Measurements from ENCODE around the gene XYLT2.

The XYLT2 gene

GRCh38 chr17:50372222-50372757, 26.4 kb downstream of the XYLT2 start:
- H3K4me2 ChIP-seq (ENCODE audit: low read depth, low read length, poor library complexity, severe bottlenecking), result peak overlapping the region; percentile 87
- peaks cover 33% of the 10 kb centered on the region for H3K36me3 ChIP-seq (ENCODE audit: insufficient read depth, low read length)
- peaks cover 52% of the 10 kb centered on the region for H3K79me2 ChIP-seq (ENCODE audit: insufficient read depth, low read length)
- TF ChIP-seq CTCF (conservative IDR thresholded peaks at IDR 0.05; ENCODE audit: low read length) (no peak), EZH2phosphoT487 (IDR thresholded peaks at IDR 0.05; ENCODE audit: borderline replicate concordance) (no peak)
- no peaks in the 10 kb centered on the region for H3K27me3 ChIP-seq (ENCODE audit: insufficient read depth, low read length, poor library complexity, severe bottlenecking)
- peak overlapping the region; percentile 96 for H3K9ac ChIP-seq (ENCODE audit: low read depth, low read length, poor library complexity, severe bottlenecking)
- no peaks in the 10 kb centered on the region for H3K9me3 ChIP-seq (ENCODE audit: insufficient read depth, low read depth, low read length)
- peak overlapping the region; percentile 87 for H3K4me3 ChIP-seq (ENCODE audit: low read length, poor library complexity, severe bottlenecking)
- H4K20me1 ChIP-seq (ENCODE audit: insufficient read depth, low read length, poor library complexity, severe bottlenecking), result no peaks in the 10 kb centered on the region
- H2AFZ ChIP-seq (ENCODE audit: low read length), result peak overlapping the region; percentile 98
- no peaks in the 10 kb centered on the region for H3F3A ChIP-seq (ENCODE audit: low read depth)
- H3K9me2 ChIP-seq (replicated peaks; ENCODE audit: low read depth, low read length), result no peaks in the 10 kb centered on the region
- H3K4me1 ChIP-seq (ENCODE audit: insufficient read depth, low read length, poor library complexity, severe bottlenecking), result peaks cover 30% of the 10 kb centered on the region

- TF ChIP-seq CTCF (conservative IDR thresholded peaks at IDR 0.05; ENCODE audit: low read length) (no peak), EZH2phosphoT487 (IDR thresholded peaks at IDR 0.05; ENCODE audit: borderline replicate concordance) (no peak)
- Histone ChIP-seq H3K9ac (ENCODE audit: low read depth, low read length, poor library complexity, severe bottlenecking) (peak within 1 kb of the TSS; percentile 96), H3K4me1 (ENCODE audit: insufficient read depth, low read length, poor library complexity, severe bottlenecking) (peaks cover 30% of the 10 kb centered on the region), H2AFZ (ENCODE audit: low read length) (peak within 1 kb of the TSS; percentile 98), H3K9me2 (replicated peaks; ENCODE audit: low read depth, low read length) (no peaks in the 10 kb centered on the region), H4K20me1 (ENCODE audit: insufficient read depth, low read length, poor library complexity, severe bottlenecking) (no peaks in the 10 kb centered on the region), H3K36me3 (ENCODE audit: insufficient read depth, low read length) (peaks cover 26% of the 10 kb centered on the region), H3K27me3 (ENCODE audit: insufficient read depth, low read length, poor library complexity, severe bottlenecking) (no peaks in the 10 kb centered on the region), H3F3A (ENCODE audit: low read depth) (no peaks in the 10 kb centered on the region), H3K4me2 (ENCODE audit: low read depth, low read length, poor library complexity, severe bottlenecking) (peak within 1 kb of the TSS; percentile 87), H3K4me3 (ENCODE audit: low read length, poor library complexity, severe bottlenecking) (peak within 1 kb of the TSS; percentile 87), H3K79me2 (ENCODE audit: insufficient read depth, low read length) (peaks cover 52% of the 10 kb centered on the region), H3K9me3 (ENCODE audit: insufficient read depth, low read depth, low read length) (no peaks in the 10 kb centered on the region)
Measured at GRCh38 chr17:50372758-50373556, 27.0 kb downstream of the XYLT2 start, which contains the start of the genes EME1 and MRPL27. EME1 (plus strand) TSS chr17:50373229; CDS start chr17:50375209, 1,980 bp downstream. MRPL27 (minus strand) TSS chr17:50373184; CDS start chr17:50373170, 14 bp downstream.

- H3K9ac ChIP-seq (ENCODE audit: low read depth, low read length, poor library complexity, severe bottlenecking), result peak overlapping the region; percentile 96
- peaks cover 19% of the 10 kb centered on the region for H3K36me3 ChIP-seq (ENCODE audit: insufficient read depth, low read length)
- H2AFZ ChIP-seq (ENCODE audit: low read length), result no peak overlapping the region
Measured at GRCh38 chr17:50373705-50374104, 27.8 kb downstream of the XYLT2 start.

More at GRCh38 chr17:50373705-50374104, 27.8 kb downstream of the XYLT2 start:
- Histone ChIP-seq H4K20me1 (ENCODE audit: insufficient read depth, low read length, poor library complexity, severe bottlenecking) (no peaks in the 10 kb centered on the region), H3K27me3 (ENCODE audit: insufficient read depth, low read length, poor library complexity, severe bottlenecking) (no peaks in the 10 kb centered on the region), H3K9me3 (ENCODE audit: insufficient read depth, low read depth, low read length) (no peaks in the 10 kb centered on the region), H3K4me1 (ENCODE audit: insufficient read depth, low read length, poor library complexity, severe bottlenecking) (peaks cover 30% of the 10 kb centered on the region), H3K79me2 (ENCODE audit: insufficient read depth, low read length) (peaks cover 49% of the 10 kb centered on the region), H3K9me2 (replicated peaks; ENCODE audit: low read depth, low read length) (no peaks in the 10 kb centered on the region), H3K4me3 (ENCODE audit: low read length, poor library complexity, severe bottlenecking) (peak overlapping the region; percentile 87), H3F3A (ENCODE audit: low read depth) (no peaks in the 10 kb centered on the region), H3K4me2 (ENCODE audit: low read depth, low read length, poor library complexity, severe bottlenecking) (peak overlapping the region; percentile 87)
- no peak for TF ChIP-seq CTCF (conservative IDR thresholded peaks at IDR 0.05; ENCODE audit: low read length)
- TF ChIP-seq EZH2phosphoT487 (IDR thresholded peaks at IDR 0.05; ENCODE audit: borderline replicate concordance), result no peak

Measured in Loucy (cell line).